SK-N-SH (cell line): ENCODE results near the gene HAND1. TPM values are rescaled to one million over a fixed set of nuclear protein-coding genes. Genes with fewer than 3 reads are reported as not detected.

Experiments used
- CTCF ChIA-PET: fragments of 300-600, 350-600 bp; formaldehyde crosslinking; extraction: SDS; loops from one replicate; lab custom pipeline; 2021; lab: Yijun Ruan, JAX
- POLR2A ChIA-PET: fragments of 350-600 bp; sonication (Branson Sonifier 250); formaldehyde crosslinking; extraction: SDS; loops from one replicate; lab custom pipeline; 2020; ENCODE audit warnings: antibody characterized with exemption, inconsistent platforms; lab: Yijun Ruan, JAX
- DNase-seq: peaks from one replicate; pipeline ENCODE4 v3.0.0; 2012
- H2AFZ ChIP-seq: fragments of 200-600 bp; sonication (generic); 2 replicates; pipeline ENCODE4 v1.8.1; 2016; ENCODE audit warnings: antibody characterized with exemption, mild to moderate bottlenecking, low read depth
- H3F3A ChIP-seq: fragments of 200-600 bp; sonication (generic); replicated peaks from 2 replicates; pipeline ENCODE3; 2016; ENCODE audit warnings: antibody characterized with exemption, mild to moderate bottlenecking; ENCODE audit not compliant: insufficient read depth
- H3K27ac ChIP-seq, 2 experiments: fragments of 200-500 bp in 1 of 2; fragments of 200-600 bp in 1 of 2; sonication (Bioruptor generic) in 1 of 2; sonication (generic), shearing (Covaris generic) in 1 of 2; 2 replicates each; pipeline versions ENCODE4 v1.5.1 to v1.6.1; 2014 to 2016; ENCODE audit warnings: low read depth in 2 of 2, inconsistent platforms in 1 of 2, low read length in 1 of 2, mild to moderate bottlenecking in 1 of 2, mixed read lengths in 1 of 2
- H3K27me3 ChIP-seq: fragments of 200-600 bp; sonication (generic), shearing (Covaris generic); 2 replicates; pipeline ENCODE4 v1.6.1; 2016; ENCODE audit warnings: mixed run types; ENCODE audit not compliant: insufficient read depth
- H3K36me3 ChIP-seq, 2 experiments: fragments of 200-500 bp in 1 of 2; fragments of 200-600 bp in 1 of 2; sonication (Bioruptor generic) in 1 of 2; sonication (generic) in 1 of 2; replicated peaks in 1 of 2; 2 replicates each; pipeline versions ENCODE3 to v1.5.1; 2014 to 2016; ENCODE audit warnings: low read length in 1 of 2, mild to moderate bottlenecking in 1 of 2; ENCODE audit not compliant: insufficient read depth in 2 of 2, control insufficient read depth in 1 of 2
- H3K4me1 ChIP-seq, 2 experiments: fragments of 200-500 bp in 1 of 2; fragments of 200-600 bp in 1 of 2; sonication (Bioruptor generic) in 1 of 2; sonication (generic), shearing (Covaris generic) in 1 of 2; 2 replicates each; pipeline versions ENCODE4 v1.5.1 to v1.6.1; 2014 to 2016; ENCODE audit warnings: low read depth in 1 of 2, low read length in 1 of 2, mixed run types in 1 of 2; ENCODE audit not compliant: insufficient read depth in 2 of 2, control insufficient read depth in 1 of 2
- H3K4me2 ChIP-seq: fragments of 200-600 bp; sonication (generic), shearing (Covaris generic); 2 replicates; pipeline ENCODE4 v1.6.1; 2017; ENCODE audit warnings: mixed run types
- H3K4me3 ChIP-seq, 2 experiments: fragments of 200-500 bp in 1 of 2; fragments of 200-600 bp in 1 of 2; sonication (Bioruptor generic) in 1 of 2; sonication (generic), shearing (Covaris generic) in 1 of 2; 2 replicates each; pipeline versions ENCODE4 v1.5.1 to v1.8.1; 2014 to 2016; ENCODE audit warnings: low read depth in 2 of 2, inconsistent platforms in 1 of 2, low read length in 1 of 2, mild to moderate bottlenecking in 1 of 2, mixed read lengths in 1 of 2, moderate library complexity in 1 of 2
- H3K79me2 ChIP-seq: fragments of 200-600 bp; sonication (generic); 2 replicates; pipeline ENCODE4 v1.8.1; 2017; ENCODE audit warnings: mild to moderate bottlenecking; ENCODE audit not compliant: insufficient read depth
- H3K9ac ChIP-seq: fragments of 200-600 bp; sonication (generic); 2 replicates; pipeline ENCODE4 v1.6.1; 2017; ENCODE audit warnings: mixed run types
- H3K9me2 ChIP-seq: fragments of 200-600 bp; sonication (generic); 2 replicates; pipeline ENCODE4 v1.6.1; 2017; ENCODE audit warnings: mixed run types
- H3K9me3 ChIP-seq: fragments of 200-600 bp; sonication (generic); 2 replicates; pipeline ENCODE4 v1.6.1; 2017; ENCODE audit warnings: mixed run types, mild to moderate bottlenecking, moderate library complexity
- H4K20me1 ChIP-seq: fragments of 200-600 bp; sonication (generic); 2 replicates; pipeline ENCODE4 v1.6.1; 2017; ENCODE audit warnings: mild to moderate bottlenecking, mixed run types; ENCODE audit not compliant: insufficient read depth
- CHD2 ChIP-seq: fragments of 150-350 bp; IDR thresholded peaks from 2 replicates; pipeline ENCODE4 v1.6.1; 2018; ENCODE audit warnings: low read length; ENCODE audit not compliant: partially characterized antibody
- EP300 ChIP-seq, 2 experiments: IDR thresholded peaks; 2 replicates each; pipeline versions ENCODE4 v1.4.0 to v1.6.1; 2012; ENCODE audit warnings: borderline replicate concordance in 1 of 2, low read depth in 1 of 2, low read length in 1 of 2
- EZH2phosphoT487 ChIP-seq: fragments of 200-600 bp; sonication (generic); IDR thresholded peaks from 2 replicates; pipeline ENCODE4 v1.6.1; 2017; ENCODE audit warnings: low read depth, mixed run types, mild to moderate bottlenecking, antibody characterized with exemption, moderate library complexity, borderline replicate concordance
- FOXM1 ChIP-seq: IDR thresholded peaks from 2 replicates; pipeline ENCODE4 v1.4.0; 2012; ENCODE audit warnings: low read depth, mild to moderate bottlenecking
- GABPA ChIP-seq: IDR thresholded peaks from 2 replicates; pipeline ENCODE4 v1.4.0; 2012; ENCODE audit warnings: low read depth, mild to moderate bottlenecking
- JUND ChIP-seq: IDR thresholded peaks from 2 replicates; pipeline ENCODE4 v1.4.0; 2012
- MXI1 ChIP-seq: IDR thresholded peaks from 2 replicates; pipeline ENCODE4 v1.6.1; 2012; ENCODE audit warnings: mild to moderate bottlenecking, low read depth, low read length, improper control_type of control experiment
- NFIC ChIP-seq: IDR thresholded peaks from 2 replicates; pipeline ENCODE4 v1.4.0; 2012; ENCODE audit warnings: borderline replicate concordance
- NRF1 ChIP-seq: IDR thresholded peaks from 2 replicates; pipeline ENCODE4 v1.6.1; 2012; ENCODE audit warnings: low read depth, mild to moderate bottlenecking, low read length
- POLR2AphosphoS5 ChIP-seq: IDR thresholded peaks from 2 replicates; pipeline ENCODE4 v1.6.1; 2012; ENCODE audit warnings: low read depth, low read length
- RFX5 ChIP-seq: IDR thresholded peaks from 2 replicates; pipeline ENCODE4 v1.6.1; 2012; ENCODE audit warnings: mild to moderate bottlenecking, improper control_type of control experiment, low read length
- SIN3A ChIP-seq: IDR thresholded peaks from 2 replicates; pipeline ENCODE4 v1.6.1; 2012; ENCODE audit warnings: low read depth, mild to moderate bottlenecking, low read length, moderate library complexity, borderline replicate concordance
- SMC3 ChIP-seq: IDR thresholded peaks from 2 replicates; pipeline ENCODE4 v1.6.1; 2012; ENCODE audit warnings: low read depth, low read length, improper control_type of control experiment
- USF1 ChIP-seq: IDR thresholded peaks from 2 replicates; pipeline ENCODE4 v1.4.0; 2012; ENCODE audit warnings: low read depth, borderline replicate concordance
- ZBTB33 ChIP-seq: IDR thresholded peaks from 2 replicates; pipeline ENCODE4 v1.4.0; 2012; ENCODE audit warnings: low read depth, borderline replicate concordance
- WGBS: methylation state at CpG from one replicate; pipeline ENCODE4 v1.1.6; 2017; ENCODE audit warnings: low lambda C conversion rate; 5-methylcytosine and 5-hydroxymethylcytosine counted together
- polyA plus RNA-seq, 3 experiments: library from polyadenylated mRNA; depleted of rRNA; stranded (reverse); fragments of >200 nt; gene quantifications; 2 replicates each; pipeline ENCODE4 v1.2.3, GENCODE V29; 2012
- TF ChIP-seq, protein P1 (sequence below): fragments of 200-600 bp; sonication (generic); IDR thresholded peaks from 2 replicates; pipeline ENCODE4 v1.6.1; 2017; ENCODE audit warnings: antibody characterized with exemption, mild to moderate bottlenecking, moderate library complexity
- TF ChIP-seq, protein P2 (sequence below): fragments of 150-350 bp; IDR thresholded peaks from 2 replicates; pipeline ENCODE4 v1.6.1; 2016; ENCODE audit warnings: mild to moderate bottlenecking, low read depth, low read length
- TF ChIP-seq, protein P3 (sequence below): IDR thresholded peaks from 2 replicates; pipeline ENCODE4 v1.4.0; 2012; ENCODE audit warnings: low read depth

The HAND1 gene
- polyA plus RNA-seq, 1 of the 3 experiments (the other 2 are of a cell fraction) = 1.1 TPM

- WGBS = 99% methylated on average over 3 of the region's 3 CpGs
- CTCF ChIA-PET = interaction anchor here (0.9 kb wide), 1 partner anchor 11 kb away, joined by 3 read pairs; the partner anchor contains the start of gene SAP30L
- POLR2A ChIA-PET = no interaction called here
- Histone ChIP-seq H3K9ac (no peak overlapping the region), H3K4me3 (no peak overlapping the region), H4K20me1 (no peaks in the 10 kb centered on the region), H2AFZ (no peak overlapping the region), H3K4me2 (no peak overlapping the region), H3K4me1 (no peaks in the 10 kb centered on the region), H3F3A (peaks cover 11% of the 10 kb centered on the region), H3K9me3 (no peaks in the 10 kb centered on the region), H3K27me3 (no peaks in the 10 kb centered on the region), H3K36me3 (peaks cover 29 to 35% of the 10 kb centered on the region in 2 experiments), H3K79me2 (no peaks in the 10 kb centered on the region), H3K9me2 (no peaks in the 10 kb centered on the region), H3K27ac (no peak overlapping the region)
- TF ChIP-seq MXI1 (no peak), CHD2 (no peak), NRF1 (no peak), EZH2phosphoT487 (no peak), GABPA (no peak), RFX5 (no peak), USF1 (no peak), SIN3A (no peak), SMC3 (no peak), ZBTB33 (no peak), JUND (no peak), NFIC (no peak), FOXM1 (no peak), EP300 (IDR thresholded peaks at IDR 0.05; ENCODE audit: borderline replicate concordance in 1 of 2, low read depth in 1 of 2, low read length in 1 of 2) (no peak), POLR2AphosphoS5 (no peak)
- TF ChIP-seq, protein P1, sequence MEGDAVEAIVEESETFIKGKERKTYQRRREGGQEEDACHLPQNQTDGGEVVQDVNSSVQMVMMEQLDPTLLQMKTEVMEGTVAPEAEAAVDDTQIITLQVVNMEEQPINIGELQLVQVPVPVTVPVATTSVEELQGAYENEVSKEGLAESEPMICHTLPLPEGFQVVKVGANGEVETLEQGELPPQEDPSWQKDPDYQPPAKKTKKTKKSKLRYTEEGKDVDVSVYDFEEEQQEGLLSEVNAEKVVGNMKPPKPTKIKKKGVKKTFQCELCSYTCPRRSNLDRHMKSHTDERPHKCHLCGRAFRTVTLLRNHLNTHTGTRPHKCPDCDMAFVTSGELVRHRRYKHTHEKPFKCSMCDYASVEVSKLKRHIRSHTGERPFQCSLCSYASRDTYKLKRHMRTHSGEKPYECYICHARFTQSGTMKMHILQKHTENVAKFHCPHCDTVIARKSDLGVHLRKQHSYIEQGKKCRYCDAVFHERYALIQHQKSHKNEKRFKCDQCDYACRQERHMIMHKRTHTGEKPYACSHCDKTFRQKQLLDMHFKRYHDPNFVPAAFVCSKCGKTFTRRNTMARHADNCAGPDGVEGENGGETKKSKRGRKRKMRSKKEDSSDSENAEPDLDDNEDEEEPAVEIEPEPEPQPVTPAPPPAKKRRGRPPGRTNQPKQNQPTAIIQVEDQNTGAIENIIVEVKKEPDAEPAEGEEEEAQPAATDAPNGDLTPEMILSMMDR = no peak
- TF ChIP-seq, protein P2, sequence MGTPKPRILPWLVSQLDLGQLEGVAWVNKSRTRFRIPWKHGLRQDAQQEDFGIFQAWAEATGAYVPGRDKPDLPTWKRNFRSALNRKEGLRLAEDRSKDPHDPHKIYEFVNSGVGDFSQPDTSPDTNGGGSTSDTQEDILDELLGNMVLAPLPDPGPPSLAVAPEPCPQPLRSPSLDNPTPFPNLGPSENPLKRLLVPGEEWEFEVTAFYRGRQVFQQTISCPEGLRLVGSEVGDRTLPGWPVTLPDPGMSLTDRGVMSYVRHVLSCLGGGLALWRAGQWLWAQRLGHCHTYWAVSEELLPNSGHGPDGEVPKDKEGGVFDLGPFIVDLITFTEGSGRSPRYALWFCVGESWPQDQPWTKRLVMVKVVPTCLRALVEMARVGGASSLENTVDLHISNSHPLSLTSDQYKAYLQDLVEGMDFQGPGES = no peak
- TF ChIP-seq, protein P3, sequence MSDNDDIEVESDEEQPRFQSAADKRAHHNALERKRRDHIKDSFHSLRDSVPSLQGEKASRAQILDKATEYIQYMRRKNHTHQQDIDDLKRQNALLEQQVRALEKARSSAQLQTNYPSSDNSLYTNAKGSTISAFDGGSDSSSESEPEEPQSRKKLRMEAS = no peak
- no peak for DNase-seq
Observed at GRCh38 chr5:154435226-154435625, 42.8 kb downstream of the HAND1 start.
